GM23248 (cell line): ENCODE measurements around the gene TMEM91.

Experiments
- EZH2 ChIP-seq: fragments of 200-600 bp; sonication (generic); IDR thresholded peaks from 2 replicates; pipeline ENCODE4 v1.6.1; 2018; ENCODE audit warnings: antibody characterized with exemption, mild to moderate bottlenecking; ENCODE audit not compliant: insufficient read depth, poor library complexity, severe bottlenecking
- EZH2phosphoT487 ChIP-seq: fragments of 200-600 bp; sonication (generic); IDR thresholded peaks from 2 replicates; pipeline ENCODE4 v1.6.1; 2018; ENCODE audit warnings: antibody characterized with exemption, moderate library complexity, mild to moderate bottlenecking, low read depth; ENCODE audit not compliant: insufficient read depth

- no peak for TF ChIP-seq EZH2
- no peak for TF ChIP-seq EZH2phosphoT487
These were observed 47.5 kb upstream of the TMEM91 start for GRCh38 chr19:41328842-41329225.
